Measurements from ENCODE around the gene SLC7A1.

DNA sequence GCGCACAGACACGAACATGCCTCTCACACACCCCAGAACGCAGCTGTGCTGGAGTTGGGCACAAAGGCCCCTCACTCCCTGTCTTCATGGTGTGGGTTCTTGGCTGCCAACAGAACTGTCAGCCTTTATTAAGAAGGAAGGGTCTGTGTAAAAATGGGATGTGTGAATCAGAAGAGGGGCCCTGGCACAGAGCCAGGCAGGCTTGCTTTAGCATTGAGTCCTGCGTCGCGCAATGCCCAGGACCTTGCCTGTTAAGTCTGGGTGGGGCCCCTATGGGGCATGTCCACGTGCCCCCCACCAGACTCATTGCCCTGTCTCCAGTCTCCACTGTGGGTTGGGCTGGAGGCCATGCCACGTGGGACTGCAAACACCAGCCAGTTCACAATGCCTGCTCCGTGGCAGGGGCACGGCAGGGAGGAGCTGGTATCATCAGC is 84.8 kb downstream of the SLC7A1 start:
- TF ChIP-seq EGR1 (IDR thresholded peaks at IDR 0.05; ENCODE audit: low read depth in 2 of 2) (no peak), TAF1 (conservative IDR thresholded peaks at IDR 0.05) (no peak), NR2F2 (IDR thresholded peaks at IDR 0.05) (no peak), SP1 (IDR thresholded peaks at IDR 0.05) (no peak), FOXA2 (IDR thresholded peaks at IDR 0.05) (no peak), JUND (IDR thresholded peaks at IDR 0.05) (no peak), YY1 (IDR thresholded peaks at IDR 0.05) (no peak)
- TF ChIP-seq, protein P1, sequence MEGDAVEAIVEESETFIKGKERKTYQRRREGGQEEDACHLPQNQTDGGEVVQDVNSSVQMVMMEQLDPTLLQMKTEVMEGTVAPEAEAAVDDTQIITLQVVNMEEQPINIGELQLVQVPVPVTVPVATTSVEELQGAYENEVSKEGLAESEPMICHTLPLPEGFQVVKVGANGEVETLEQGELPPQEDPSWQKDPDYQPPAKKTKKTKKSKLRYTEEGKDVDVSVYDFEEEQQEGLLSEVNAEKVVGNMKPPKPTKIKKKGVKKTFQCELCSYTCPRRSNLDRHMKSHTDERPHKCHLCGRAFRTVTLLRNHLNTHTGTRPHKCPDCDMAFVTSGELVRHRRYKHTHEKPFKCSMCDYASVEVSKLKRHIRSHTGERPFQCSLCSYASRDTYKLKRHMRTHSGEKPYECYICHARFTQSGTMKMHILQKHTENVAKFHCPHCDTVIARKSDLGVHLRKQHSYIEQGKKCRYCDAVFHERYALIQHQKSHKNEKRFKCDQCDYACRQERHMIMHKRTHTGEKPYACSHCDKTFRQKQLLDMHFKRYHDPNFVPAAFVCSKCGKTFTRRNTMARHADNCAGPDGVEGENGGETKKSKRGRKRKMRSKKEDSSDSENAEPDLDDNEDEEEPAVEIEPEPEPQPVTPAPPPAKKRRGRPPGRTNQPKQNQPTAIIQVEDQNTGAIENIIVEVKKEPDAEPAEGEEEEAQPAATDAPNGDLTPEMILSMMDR (IDR thresholded peaks at IDR 0.05; ENCODE audit: low read depth, low read length, missing input control), result no peak
- TF ChIP-seq, protein P2, sequence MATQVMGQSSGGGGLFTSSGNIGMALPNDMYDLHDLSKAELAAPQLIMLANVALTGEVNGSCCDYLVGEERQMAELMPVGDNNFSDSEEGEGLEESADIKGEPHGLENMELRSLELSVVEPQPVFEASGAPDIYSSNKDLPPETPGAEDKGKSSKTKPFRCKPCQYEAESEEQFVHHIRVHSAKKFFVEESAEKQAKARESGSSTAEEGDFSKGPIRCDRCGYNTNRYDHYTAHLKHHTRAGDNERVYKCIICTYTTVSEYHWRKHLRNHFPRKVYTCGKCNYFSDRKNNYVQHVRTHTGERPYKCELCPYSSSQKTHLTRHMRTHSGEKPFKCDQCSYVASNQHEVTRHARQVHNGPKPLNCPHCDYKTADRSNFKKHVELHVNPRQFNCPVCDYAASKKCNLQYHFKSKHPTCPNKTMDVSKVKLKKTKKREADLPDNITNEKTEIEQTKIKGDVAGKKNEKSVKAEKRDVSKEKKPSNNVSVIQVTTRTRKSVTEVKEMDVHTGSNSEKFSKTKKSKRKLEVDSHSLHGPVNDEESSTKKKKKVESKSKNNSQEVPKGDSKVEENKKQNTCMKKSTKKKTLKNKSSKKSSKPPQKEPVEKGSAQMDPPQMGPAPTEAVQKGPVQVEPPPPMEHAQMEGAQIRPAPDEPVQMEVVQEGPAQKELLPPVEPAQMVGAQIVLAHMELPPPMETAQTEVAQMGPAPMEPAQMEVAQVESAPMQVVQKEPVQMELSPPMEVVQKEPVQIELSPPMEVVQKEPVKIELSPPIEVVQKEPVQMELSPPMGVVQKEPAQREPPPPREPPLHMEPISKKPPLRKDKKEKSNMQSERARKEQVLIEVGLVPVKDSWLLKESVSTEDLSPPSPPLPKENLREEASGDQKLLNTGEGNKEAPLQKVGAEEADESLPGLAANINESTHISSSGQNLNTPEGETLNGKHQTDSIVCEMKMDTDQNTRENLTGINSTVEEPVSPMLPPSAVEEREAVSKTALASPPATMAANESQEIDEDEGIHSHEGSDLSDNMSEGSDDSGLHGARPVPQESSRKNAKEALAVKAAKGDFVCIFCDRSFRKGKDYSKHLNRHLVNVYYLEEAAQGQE (IDR thresholded peaks at IDR 0.05), result no peak
- TF ChIP-seq, protein P3, sequence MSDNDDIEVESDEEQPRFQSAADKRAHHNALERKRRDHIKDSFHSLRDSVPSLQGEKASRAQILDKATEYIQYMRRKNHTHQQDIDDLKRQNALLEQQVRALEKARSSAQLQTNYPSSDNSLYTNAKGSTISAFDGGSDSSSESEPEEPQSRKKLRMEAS (IDR thresholded peaks at IDR 0.05), result no peak
- TF ChIP-seq, protein P4, sequence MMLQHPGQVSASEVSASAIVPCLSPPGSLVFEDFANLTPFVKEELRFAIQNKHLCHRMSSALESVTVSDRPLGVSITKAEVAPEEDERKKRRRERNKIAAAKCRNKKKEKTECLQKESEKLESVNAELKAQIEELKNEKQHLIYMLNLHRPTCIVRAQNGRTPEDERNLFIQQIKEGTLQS (IDR thresholded peaks at IDR 0.05), result no peak
- TF ChIP-seq, protein P5, sequence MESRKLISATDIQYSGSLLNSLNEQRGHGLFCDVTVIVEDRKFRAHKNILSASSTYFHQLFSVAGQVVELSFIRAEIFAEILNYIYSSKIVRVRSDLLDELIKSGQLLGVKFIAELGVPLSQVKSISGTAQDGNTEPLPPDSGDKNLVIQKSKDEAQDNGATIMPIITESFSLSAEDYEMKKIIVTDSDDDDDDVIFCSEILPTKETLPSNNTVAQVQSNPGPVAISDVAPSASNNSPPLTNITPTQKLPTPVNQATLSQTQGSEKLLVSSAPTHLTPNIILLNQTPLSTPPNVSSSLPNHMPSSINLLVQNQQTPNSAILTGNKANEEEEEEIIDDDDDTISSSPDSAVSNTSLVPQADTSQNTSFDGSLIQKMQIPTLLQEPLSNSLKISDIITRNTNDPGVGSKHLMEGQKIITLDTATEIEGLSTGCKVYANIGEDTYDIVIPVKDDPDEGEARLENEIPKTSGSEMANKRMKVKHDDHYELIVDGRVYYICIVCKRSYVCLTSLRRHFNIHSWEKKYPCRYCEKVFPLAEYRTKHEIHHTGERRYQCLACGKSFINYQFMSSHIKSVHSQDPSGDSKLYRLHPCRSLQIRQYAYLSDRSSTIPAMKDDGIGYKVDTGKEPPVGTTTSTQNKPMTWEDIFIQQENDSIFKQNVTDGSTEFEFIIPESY (IDR thresholded peaks at IDR 0.05), result no peak
